Adrenal gland (tissue), 12 donors: ENCODE measurements around the gene RHEBL1. TPM values are rescaled to one million over a fixed set of nuclear protein-coding genes. Genes with fewer than 3 reads are reported as not detected.
A peak's percentile ranks its signal among the peaks of the same experiment; 100 is the strongest.

Experiments used
- DNase-seq, 7 donors: peaks; one replicate each; pipeline ENCODE4 v3.0.0-alpha.2; 2019 to 2020
- H3K27ac ChIP-seq, 5 donors: fragments of 200-600 bp; sonication (generic) in 4 of 5; 1 replicate in 3 of 5; 2 replicates in 2 of 5; pipeline versions ENCODE4 v1.5.1 to v1.8.0; 2016 to 2020; ENCODE audit warnings: mild to moderate bottlenecking in 1 of 5
- H3K27me3 ChIP-seq: fragments of 200-600 bp; 2 replicates; pipeline ENCODE4 v1.8.0; 2021
- H3K36me3 ChIP-seq, 2 donors: fragments of 200-600 bp; replicated peaks in 1 of 2; 1 replicate in 1 of 2; 2 replicates in 1 of 2; pipeline versions ENCODE4 v1.5.1 to v1.8.0; 2018 to 2022
- H3K4me1 ChIP-seq, 2 donors: fragments of 200-600 bp; replicated peaks in 1 of 2; 1 replicate in 1 of 2; 2 replicates in 1 of 2; pipeline versions ENCODE4 v1.5.1 to v1.8.0; 2018 to 2021
- H3K4me3 ChIP-seq, 4 donors: fragments of 200-600 bp; sonication (generic) in 3 of 4; one replicate each; pipeline ENCODE4 v1.5.1; 2016 to 2018
- H3K9me3 ChIP-seq, 3 donors: fragments of 200-600 bp; sonication (generic) in 1 of 3; replicated peaks in 1 of 3; 1 replicate in 2 of 3; 2 replicates in 1 of 3; pipeline versions ENCODE4 v1.5.1 to v1.8.0; 2016 to 2021
- CTCF ChIP-seq, 6 experiments: fragments of 450-650 bp in 4 of 6; fragments of 200-600 bp in 2 of 6; sonication (generic) in 1 of 6; IDR thresholded peaks; 1 replicate in 5 of 6; 2 replicates in 1 of 6; pipeline versions ENCODE4 v1.5.1 to v1.8.0; 2016 to 2021; ENCODE audit warnings: antibody characterized with exemption in 6 of 6, mild to moderate bottlenecking in 2 of 6, moderate library complexity in 1 of 6
- POLR2A ChIP-seq, 2 donors: fragments of 450-650 bp; IDR thresholded peaks; one replicate each; pipeline ENCODE4 v1.6.1; 2017; ENCODE audit warnings: antibody characterized with exemption in 2 of 2, mild to moderate bottlenecking in 2 of 2, moderate library complexity in 1 of 2
- WGBS, 4 donors: extraction: QIAGEN DNeasy Blood & Tissue Kit in 2 of 4; methylation state at CpG; one replicate each; pipeline versions ENCODE4 v1.1.5 to v1.1.7; 2013 to 2017; 5-methylcytosine and 5-hydroxymethylcytosine counted together
- intact Hi-C, 2 donors: fragments of 100-400 bp; cut with DNase I; formaldehyde crosslinking; loops; one replicate each; pipeline versions ENCODE4 v1.14.1 to v1.15.0; 2022 to 2023
- polyA plus RNA-seq, 3 donors: library from polyadenylated mRNA; stranded (reverse); fragments of 200-250 nt in 2 of 3; fragments of 350-450 nt in 1 of 3; fragmentation: Illumina TruSeq in 1 of 3; extraction: RNeasy Lipid Tissue Mini Kit (QIAGEN cat#74804) in 1 of 3; gene quantifications; one replicate each; pipeline ENCODE4 v1.2.3, GENCODE V29; 2013 to 2014
- total RNA-seq, 9 donors: library from RNA; depleted of rRNA in 4 of 9; stranded (reverse); fragments of >200 nt in 4 of 9; fragments of 120-200 nt in 1 of 9; fragmentation: NEBNext Ultra II Directional in 1 of 9; extraction: Animal tissue kit (Norgen Biotek cat#: 25700) in 1 of 9; gene quantifications; one replicate each; pipeline versions ENCODE4 v1.1.0 to v1.2.4, GENCODE V29; 2013 to 2023
- donor health status: healthy with polysubstance abuse.
- donor health status: Bipolar disorder and iron deficiency.
- donor health status: DM: yes; HTN: yes; CAD: no.
- donor health status: DM: no; HTN: no; CAD: no.
- donor health status: DM: no; HTN: no; CAD: no.
- donor health status: DM: yes; HTN: yes; CAD: no.

The RHEBL1 gene
- total and polyA plus RNA-seq, 12 donors = 0.26 to 1.8 (median 0.34) TPM; not detected in 4

- no peaks in the 10 kb centered on the region for H3K27me3 ChIP-seq
- peak in 3 of 7 donors; percentile 19 to 35 (median 21) for DNase-seq
- intact Hi-C loops = loop anchor here in 1 of 2 donors (5.0 kb wide), 1 partner anchor 36 kb away; no protein-coding TSS in a partner anchor
- H3K36me3 ChIP-seq = peaks cover 0 to 55% of the 10 kb centered on the region in 2 donors
- H3K4me1 ChIP-seq = peaks cover 22 to 23% of the 10 kb centered on the region in 2 donors
- H3K27ac ChIP-seq = no peak overlapping the region
- 74 to 85% (median 80%) methylated on average over 8 to 11 of the region's 11 CpGs for WGBS, 4 donors
- no peak overlapping the region for H3K4me3 ChIP-seq
- TF ChIP-seq POLR2A (IDR thresholded peaks at IDR 0.05) = no peak
- TF ChIP-seq CTCF (IDR thresholded peaks at IDR 0.05) = no peak
- H3K9me3 ChIP-seq = no peaks in the 10 kb centered on the region
Observed at GRCh38 chr12:49021292-49021915, 48.4 kb downstream of the RHEBL1 start.

- intact Hi-C loops = loop anchor here in 1 of 2 donors (5.0 kb wide), 1 partner anchor 37 kb away; no protein-coding TSS in a partner anchor
- TF ChIP-seq POLR2A (IDR thresholded peaks at IDR 0.05) = no peak
- TF ChIP-seq CTCF (IDR thresholded peaks at IDR 0.05) = no peak
- Histone ChIP-seq H3K36me3 (peaks cover 0 to 46% of the 10 kb centered on the region in 2 donors), H3K9me3 (no peaks in the 10 kb centered on the region), H3K4me1 (peaks cover 22 to 28% of the 10 kb centered on the region in 2 donors), H3K27me3 (no peaks in the 10 kb centered on the region), H3K27ac (peak overlapping the region in 1 of 5 donors; percentile 99), H3K4me3 (no peak overlapping the region)
- 82 to 89% (median 86%) methylated on average over 4 to 6 of the region's 6 CpGs for WGBS, 4 donors
- DNase-seq = peak in 4 of 7 donors; percentile 18 to 32 (median 22)
Observed at GRCh38 chr12:49020441-49020840, 49.3 kb downstream of the RHEBL1 start.

DNA sequence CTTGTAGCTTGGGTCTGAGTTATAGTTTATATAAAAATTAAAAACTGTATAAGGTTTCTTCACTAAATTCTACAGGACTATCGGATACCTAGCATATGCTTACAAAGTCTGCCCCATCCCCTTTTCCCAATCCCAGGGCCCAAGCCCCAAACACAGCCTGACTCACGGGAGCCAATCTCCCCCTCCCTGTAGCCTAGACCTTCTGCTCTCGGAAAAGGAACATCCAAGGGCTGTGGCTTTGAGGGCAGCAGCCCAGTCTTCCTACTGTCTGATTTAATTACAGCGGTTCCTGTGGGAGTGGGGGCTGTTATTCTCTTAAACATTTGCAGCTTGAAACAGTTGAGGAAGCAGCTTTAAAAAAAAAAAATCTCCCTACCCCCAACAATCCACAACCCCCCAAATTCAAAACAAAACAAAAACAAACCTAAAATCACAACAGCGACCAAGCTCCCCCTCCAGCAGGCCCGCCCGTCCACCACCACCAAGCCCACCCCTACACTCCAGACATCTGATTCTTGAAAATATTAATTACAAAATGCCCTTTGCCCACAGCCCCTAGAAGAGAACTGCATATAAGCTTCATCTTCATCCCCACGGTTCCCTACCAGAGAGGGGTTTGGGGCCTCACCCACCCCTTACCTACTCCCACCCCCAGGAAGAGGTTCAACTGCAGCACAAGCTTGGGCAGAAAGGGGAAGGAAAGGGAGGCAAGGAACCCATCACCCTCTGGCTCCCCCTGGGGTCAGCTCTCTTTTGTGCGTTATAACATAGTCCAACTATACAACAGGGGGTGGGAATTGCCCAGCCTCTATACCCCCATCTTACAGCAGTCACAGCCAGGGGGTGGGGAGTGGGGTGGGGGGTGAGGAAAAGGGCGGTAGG lies 50.1 kb downstream of the RHEBL1 start:
- Histone ChIP-seq H3K9me3 (no peaks in the 10 kb centered on the region), H3K27ac (peak overlapping the region; percentile 96 to 99 (median 97)), H3K4me1 (peaks cover 22 to 28% of the 10 kb centered on the region in 2 donors), H3K27me3 (no peaks in the 10 kb centered on the region), H3K36me3 (peaks cover 0 to 38% of the 10 kb centered on the region in 2 donors), H3K4me3 (peak overlapping the region in 1 of 4 donors; percentile 66)
- 36 to 49% (median 38%) methylated on average over 10 of the region's 10 CpGs for WGBS, 4 donors
- intact Hi-C loops = loop anchor here in 1 of 2 donors (5.0 kb wide), 1 partner anchor 38 kb away; no protein-coding TSS in a partner anchor
- TF ChIP-seq CTCF (IDR thresholded peaks at IDR 0.05) = peak in 1 of 6 experiments; percentile 19
- TF ChIP-seq POLR2A (IDR thresholded peaks at IDR 0.05) = peak in 1 of 2 donors; percentile 23
- peak; percentile 36 to 74 (median 59) for DNase-seq

GRCh38 chr12:49019120-49019430 lies 50.7 kb downstream of the RHEBL1 start:
- Histone ChIP-seq H3K9me3 (no peaks in the 10 kb centered on the region), H3K27me3 (no peaks in the 10 kb centered on the region), H3K27ac (peak overlapping the region; percentile 96 to 99 (median 97)), H3K36me3 (peaks cover 0 to 32% of the 10 kb centered on the region in 2 donors), H3K4me3 (peak overlapping the region in 3 of 4 donors; percentile 63 to 85 (median 66)), H3K4me1 (peaks cover 22 to 28% of the 10 kb centered on the region in 2 donors)
- intact Hi-C loops = no loop called here
- 2 to 4% (median 3%) methylated on average over 8 of the region's 8 CpGs for WGBS, 4 donors
- DNase-seq = no peak
- no peak for TF ChIP-seq CTCF (IDR thresholded peaks at IDR 0.05)
- no peak for TF ChIP-seq POLR2A (IDR thresholded peaks at IDR 0.05)
